T-helper 1 cell treated with Interleukin-12 subunit alpha and Interleukin-12 subunit beta and Interleukin-4 antibody, amounts not matched to agents 30 μg/mL and 1 μg/mL, for 36 hours (primary cell): ENCODE results near the gene LAMA4.

Experiments used
- H3K27ac Mint-ChIP-seq: one replicate; pipeline ENCODE4 v1.8.0; 2021; ENCODE audit warnings: mild to moderate bottlenecking, mixed read lengths
- H3K27me3 Mint-ChIP-seq: one replicate; pipeline ENCODE4 v1.8.0; 2021; ENCODE audit warnings: low read depth, mixed read lengths
- H3K36me3 Mint-ChIP-seq: one replicate; pipeline ENCODE4 v1.8.0; 2021; ENCODE audit warnings: low read depth, mixed read lengths
- H3K4me1 Mint-ChIP-seq: one replicate; pipeline ENCODE4 v1.8.0; 2021; ENCODE audit warnings: low read depth, mixed read lengths
- H3K4me3 Mint-ChIP-seq: one replicate; pipeline ENCODE4 v1.8.0; 2021; ENCODE audit warnings: mild to moderate bottlenecking, moderate library complexity, mixed read lengths
- H3K9me3 Mint-ChIP-seq: one replicate; pipeline ENCODE4 v1.8.0; 2021; ENCODE audit warnings: mixed read lengths

The LAMA4 gene

DNA sequence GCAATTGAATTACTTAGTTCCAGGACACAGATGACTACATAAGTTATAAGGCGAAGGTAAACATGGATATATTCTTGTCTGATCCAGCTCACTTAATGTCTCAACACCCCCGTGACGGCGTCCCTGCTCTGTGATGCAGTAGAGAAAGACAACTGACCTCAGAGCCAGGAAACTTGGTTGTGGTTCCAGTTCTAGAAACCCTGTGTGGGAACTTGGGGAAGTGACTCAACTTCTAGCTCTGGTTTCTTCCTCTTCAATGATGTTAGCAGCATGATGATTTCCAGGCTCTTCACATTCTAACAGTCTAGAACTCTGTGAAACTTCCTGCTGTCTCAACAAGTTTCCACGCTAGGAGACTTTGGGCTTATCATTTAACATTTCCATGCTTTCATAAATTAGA, 18.4 kb downstream of the LAMA4 start:
- Mint-ChIP-seq H3K9me3 (no peaks in the 10 kb centered on the region), H3K4me1 (peaks cover 12% of the 10 kb centered on the region), H3K4me3 (no peak overlapping the region), H3K27me3 (peaks cover 40% of the 10 kb centered on the region), H3K36me3 (no peaks in the 10 kb centered on the region), H3K27ac (no peak overlapping the region)

DNA sequence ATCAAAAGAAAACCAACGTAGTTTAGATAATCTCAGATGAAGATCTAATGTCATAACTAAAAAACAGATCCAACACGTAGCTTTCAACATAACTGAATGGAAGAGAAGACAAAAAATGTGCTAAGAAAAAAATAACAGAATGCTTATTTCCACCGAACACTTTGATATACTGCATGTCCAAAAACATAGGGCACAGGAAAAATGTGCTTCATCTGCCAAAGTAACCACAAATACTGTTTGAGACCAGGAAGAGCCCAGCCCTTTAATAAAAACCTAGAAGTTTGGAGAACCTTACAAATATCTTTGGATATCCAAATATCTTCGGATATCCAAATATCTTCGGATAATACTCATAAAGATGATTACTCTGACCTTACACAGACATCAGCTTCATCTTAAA, 19.8 kb downstream of the LAMA4 start:
- Mint-ChIP-seq H3K9me3 (no peaks in the 10 kb centered on the region), H3K27me3 (peaks cover 45% of the 10 kb centered on the region), H3K4me1 (peaks cover 12% of the 10 kb centered on the region), H3K27ac (no peak overlapping the region), H3K36me3 (no peaks in the 10 kb centered on the region), H3K4me3 (no peak overlapping the region)

DNA sequence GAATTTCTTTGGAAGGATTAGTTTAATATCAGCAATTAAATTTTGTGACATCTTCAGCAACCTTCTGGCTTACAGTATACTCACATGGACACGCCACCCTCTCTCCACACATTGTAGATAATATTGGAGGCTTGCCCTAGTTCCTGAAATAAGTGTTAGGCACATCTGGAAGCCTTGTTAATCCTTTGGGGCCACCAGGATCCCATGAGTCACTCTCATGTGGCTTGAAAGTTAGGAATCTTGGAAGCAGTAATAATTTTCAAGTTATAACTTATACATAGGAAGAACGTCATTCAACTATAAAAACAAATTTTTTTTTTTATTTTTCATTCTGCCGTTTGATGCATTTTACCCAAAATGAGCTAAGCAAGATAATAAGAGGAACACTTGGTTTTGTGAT, 20.5 kb downstream of the LAMA4 start:
- no peak overlapping the region for H3K27ac Mint-ChIP-seq
- peaks cover 49% of the 10 kb centered on the region for H3K27me3 Mint-ChIP-seq
- H3K4me3 Mint-ChIP-seq = no peak overlapping the region
- H3K36me3 Mint-ChIP-seq = no peaks in the 10 kb centered on the region
- no peaks in the 10 kb centered on the region for H3K9me3 Mint-ChIP-seq
- H3K4me1 Mint-ChIP-seq = peaks cover 12% of the 10 kb centered on the region

GRCh38 chr6:112232845-112233256, 21.5 kb downstream of the LAMA4 start:
- H3K27ac Mint-ChIP-seq = no peak overlapping the region
- no peaks in the 10 kb centered on the region for H3K9me3 Mint-ChIP-seq
- no peak overlapping the region for H3K4me3 Mint-ChIP-seq
- no peaks in the 10 kb centered on the region for H3K36me3 Mint-ChIP-seq
- peaks cover 12% of the 10 kb centered on the region for H3K4me1 Mint-ChIP-seq
- peaks cover 49% of the 10 kb centered on the region for H3K27me3 Mint-ChIP-seq

- Mint-ChIP-seq H3K9me3 (no peaks in the 10 kb centered on the region), H3K36me3 (no peaks in the 10 kb centered on the region), H3K27me3 (peaks cover 45% of the 10 kb centered on the region), H3K4me3 (no peak overlapping the region), H3K4me1 (peaks cover 11% of the 10 kb centered on the region), H3K27ac (no peak overlapping the region)
Measured at GRCh38 chr6:112231594-112232060, 22.7 kb downstream of the LAMA4 start.

DNA sequence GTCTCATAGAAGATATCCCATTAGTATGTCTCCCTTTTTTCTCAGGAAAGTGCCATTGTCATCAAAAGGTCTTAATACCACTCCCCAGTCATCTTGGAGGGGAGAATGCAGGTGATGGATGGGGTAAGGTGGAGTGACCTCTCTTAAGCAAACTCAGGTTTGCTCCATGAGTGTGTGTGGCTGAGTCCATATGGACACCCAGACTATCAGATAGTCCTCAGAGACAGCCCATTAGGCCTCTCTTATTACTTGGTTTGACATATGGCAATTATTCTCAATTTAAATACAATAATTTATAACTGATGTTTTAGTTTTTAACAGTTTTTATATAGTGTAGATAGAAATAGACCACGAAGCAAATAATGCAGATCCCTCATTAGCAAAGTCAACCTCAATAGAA, 23.2 kb downstream of the LAMA4 start:
- no peak overlapping the region for H3K27ac Mint-ChIP-seq
- peaks cover 42% of the 10 kb centered on the region for H3K27me3 Mint-ChIP-seq
- no peaks in the 10 kb centered on the region for H3K9me3 Mint-ChIP-seq
- H3K4me1 Mint-ChIP-seq = peaks cover 6% of the 10 kb centered on the region
- no peak overlapping the region for H3K4me3 Mint-ChIP-seq
- H3K36me3 Mint-ChIP-seq = no peaks in the 10 kb centered on the region

DNA sequence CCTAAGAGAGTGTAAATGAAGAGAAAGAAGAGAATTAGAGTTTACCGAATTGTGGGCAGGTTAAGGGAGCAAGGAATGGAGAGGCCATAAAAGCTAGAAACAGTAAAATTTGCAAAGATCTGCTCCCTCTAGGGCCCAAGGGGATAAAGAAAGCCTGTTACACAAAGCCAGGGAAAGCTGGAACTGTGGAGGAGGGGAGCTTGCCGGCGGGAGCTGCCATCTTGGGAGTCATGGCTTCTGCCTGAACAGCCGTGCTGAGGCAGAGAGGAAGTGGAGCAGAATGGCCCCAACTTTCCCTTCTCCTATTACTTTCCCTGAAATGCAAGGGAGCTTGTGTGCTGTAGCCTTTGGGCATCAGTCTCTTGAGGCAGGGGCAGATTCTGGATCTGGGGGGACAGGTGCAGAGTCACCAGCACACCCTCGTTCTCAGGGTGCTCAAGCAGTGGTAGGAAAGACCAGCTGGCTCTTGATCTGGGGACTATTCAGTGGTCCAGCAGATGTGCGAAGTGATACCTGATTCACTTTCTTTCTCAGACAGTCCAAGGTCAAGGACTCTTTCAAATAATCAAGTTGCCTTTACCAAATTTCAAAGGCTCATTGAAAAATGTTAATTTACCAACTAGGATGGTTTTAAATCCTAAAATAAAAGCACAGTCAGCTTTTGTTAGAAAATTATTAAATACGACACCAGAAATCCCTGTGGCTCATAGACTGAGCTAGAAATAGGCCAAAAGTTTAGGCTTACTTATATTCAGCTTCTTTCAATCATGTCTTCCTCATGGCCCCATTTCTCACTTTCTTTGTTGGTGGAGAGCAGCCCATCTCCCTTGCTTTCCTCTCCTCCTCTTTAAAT, 25.7 kb downstream of the LAMA4 start:
- no peak overlapping the region for H3K4me3 Mint-ChIP-seq
- H3K36me3 Mint-ChIP-seq = no peaks in the 10 kb centered on the region
- H3K4me1 Mint-ChIP-seq = no peaks in the 10 kb centered on the region
- peaks cover 43% of the 10 kb centered on the region for H3K27me3 Mint-ChIP-seq
- H3K27ac Mint-ChIP-seq = no peak overlapping the region
- no peaks in the 10 kb centered on the region for H3K9me3 Mint-ChIP-seq

GRCh38 chr6:112227992-112228391, 26.4 kb downstream of the LAMA4 start:
- no peaks in the 10 kb centered on the region for H3K4me1 Mint-ChIP-seq
- H3K4me3 Mint-ChIP-seq = no peak overlapping the region
- no peaks in the 10 kb centered on the region for H3K9me3 Mint-ChIP-seq
- no peaks in the 10 kb centered on the region for H3K36me3 Mint-ChIP-seq
- H3K27me3 Mint-ChIP-seq = peaks cover 35% of the 10 kb centered on the region
- H3K27ac Mint-ChIP-seq = no peak overlapping the region

- Mint-ChIP-seq H3K36me3 (no peaks in the 10 kb centered on the region), H3K4me1 (no peaks in the 10 kb centered on the region), H3K27ac (no peak overlapping the region), H3K9me3 (no peaks in the 10 kb centered on the region), H3K4me3 (no peak overlapping the region), H3K27me3 (peaks cover 30% of the 10 kb centered on the region)
Measured at GRCh38 chr6:112227411-112227810, 27.0 kb downstream of the LAMA4 start.

GRCh38 chr6:112225691-112226090, 28.7 kb downstream of the LAMA4 start:
- H3K27me3 Mint-ChIP-seq = peaks cover 37% of the 10 kb centered on the region
- no peaks in the 10 kb centered on the region for H3K36me3 Mint-ChIP-seq
- H3K9me3 Mint-ChIP-seq = no peaks in the 10 kb centered on the region
- H3K4me1 Mint-ChIP-seq = no peaks in the 10 kb centered on the region
- H3K4me3 Mint-ChIP-seq = no peak overlapping the region
- no peak overlapping the region for H3K27ac Mint-ChIP-seq

GRCh38 chr6:112224088-112224487, 30.3 kb downstream of the LAMA4 start:
- Mint-ChIP-seq H3K9me3 (no peaks in the 10 kb centered on the region), H3K27ac (no peak overlapping the region), H3K27me3 (peaks cover 37% of the 10 kb centered on the region)

GRCh38 chr6:112223070-112223861, 31.1 kb downstream of the LAMA4 start:
- H3K4me1 Mint-ChIP-seq = no peaks in the 10 kb centered on the region
- no peak overlapping the region for H3K27ac Mint-ChIP-seq
- peaks cover 35% of the 10 kb centered on the region for H3K27me3 Mint-ChIP-seq
- no peak overlapping the region for H3K4me3 Mint-ChIP-seq
- H3K36me3 Mint-ChIP-seq = no peaks in the 10 kb centered on the region
- no peaks in the 10 kb centered on the region for H3K9me3 Mint-ChIP-seq

More at GRCh38 chr6:112224088-112224487, 30.3 kb downstream of the LAMA4 start:
- Mint-ChIP-seq H3K4me3 (no peak overlapping the region), H3K36me3 (no peaks in the 10 kb centered on the region), H3K4me1 (no peaks in the 10 kb centered on the region)

DNA sequence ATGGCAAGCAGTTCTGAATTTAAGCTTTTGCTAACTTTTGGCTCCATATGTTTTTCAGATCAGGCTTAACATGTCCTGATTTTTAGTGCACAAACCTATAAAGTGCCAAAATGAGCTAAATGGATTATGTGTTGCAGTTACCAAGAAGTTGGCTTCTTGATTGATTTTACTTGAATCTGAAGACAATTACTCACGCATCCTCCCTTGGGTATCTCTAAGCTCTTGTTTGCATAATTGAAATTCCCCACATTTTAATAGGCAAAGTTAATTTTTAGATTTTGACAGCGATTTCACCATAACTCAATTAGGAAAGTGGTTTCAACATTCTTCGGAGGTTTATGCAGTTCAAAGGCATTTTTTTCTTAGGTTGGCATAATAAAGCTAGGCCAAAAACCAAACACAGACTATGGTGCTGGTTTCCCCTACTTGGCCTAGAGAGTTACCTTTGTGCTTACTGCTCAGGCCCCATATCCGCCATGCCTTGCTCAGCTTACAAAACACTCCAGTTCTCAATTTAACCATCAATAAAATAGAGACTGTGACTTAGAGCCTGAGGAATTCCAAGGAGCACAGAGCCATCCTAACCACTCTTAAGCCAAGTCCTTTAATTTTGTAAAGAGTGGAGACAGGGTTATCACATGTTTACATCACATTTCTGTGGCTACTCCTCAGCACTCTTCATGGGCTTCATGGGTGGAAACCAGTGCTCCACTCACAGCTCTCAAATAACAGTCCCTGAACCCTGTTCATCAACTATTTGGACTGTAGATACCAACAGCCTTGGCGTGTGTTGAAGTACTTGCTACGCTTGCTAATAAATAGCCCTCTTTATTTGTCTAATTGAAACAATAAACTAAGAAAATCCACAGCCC, 32.1 kb downstream of the LAMA4 start:
- no peak overlapping the region for H3K4me3 Mint-ChIP-seq

DNA sequence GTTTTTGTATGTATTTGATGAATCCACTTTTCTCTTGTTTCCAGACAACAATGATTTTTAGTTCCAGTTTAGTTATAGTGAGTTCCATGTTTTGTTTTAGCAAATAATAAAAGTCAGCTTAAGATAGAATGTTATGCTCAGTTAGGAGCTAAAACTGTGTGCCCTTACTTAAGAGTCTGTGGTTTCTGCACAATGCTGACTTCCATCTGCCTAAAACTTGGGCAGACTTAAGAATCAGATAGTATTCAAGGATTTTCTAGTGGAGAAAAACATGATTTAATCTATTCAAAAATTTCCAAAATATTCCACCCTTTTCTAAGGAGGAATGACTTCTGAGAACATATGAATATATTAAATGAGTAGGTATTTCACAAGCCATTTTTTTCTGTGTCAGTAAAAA, 32.8 kb downstream of the LAMA4 start:
- Mint-ChIP-seq H3K27me3 (peaks cover 35% of the 10 kb centered on the region), H3K36me3 (no peaks in the 10 kb centered on the region), H3K9me3 (no peaks in the 10 kb centered on the region), H3K4me3 (no peak overlapping the region), H3K27ac (no peak overlapping the region), H3K4me1 (no peaks in the 10 kb centered on the region)

More for the DNA sequence above, 32.1 kb downstream of the LAMA4 start:
- H3K27ac Mint-ChIP-seq = no peak overlapping the region
- H3K27me3 Mint-ChIP-seq = peaks cover 37% of the 10 kb centered on the region
- no peaks in the 10 kb centered on the region for H3K36me3 Mint-ChIP-seq
- H3K4me1 Mint-ChIP-seq = no peaks in the 10 kb centered on the region
- no peaks in the 10 kb centered on the region for H3K9me3 Mint-ChIP-seq
